Fibroblast of lung (primary cell): ENCODE results near the gene IER5L.

Experiments used
- EZH2 ChIP-seq: IDR thresholded peaks from 2 replicates; pipeline ENCODE4 v1.5.1; 2012; ENCODE audit warnings: low read length, control low read depth, mild to moderate bottlenecking; ENCODE audit errors: missing control alignments
- TF ChIP-seq, protein P1 (sequence below), 2 donors: IDR thresholded peaks in 1 of 2; conservative IDR thresholded peaks in 1 of 2; 1 replicate in 1 of 2; 2 replicates in 1 of 2; pipeline ENCODE4 v1.5.1; 2011 to 2012; ENCODE audit warnings: low read length in 2 of 2, control low read depth in 1 of 2, inconsistent platforms in 1 of 2, low read depth in 1 of 2, mild to moderate bottlenecking in 1 of 2

DNA sequence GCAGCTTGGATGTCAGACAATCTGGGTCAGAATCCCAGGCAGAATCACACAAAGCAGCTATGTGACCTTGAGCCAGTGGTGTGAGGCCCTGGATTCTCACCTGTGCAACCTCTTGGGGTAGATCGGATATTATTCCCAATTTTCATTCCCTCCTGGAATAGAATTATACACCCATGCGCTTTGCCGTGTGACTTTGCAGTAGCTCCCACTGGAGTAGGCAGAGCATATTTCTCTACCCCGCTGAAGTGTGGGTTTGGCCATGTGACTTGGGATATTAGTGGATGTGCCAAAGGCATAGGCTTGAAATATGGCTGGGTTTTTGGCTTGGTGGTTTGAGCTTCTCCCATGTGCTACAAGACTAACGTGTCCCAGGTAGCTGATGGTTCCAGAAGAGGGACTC, 35.5 kb upstream of the IER5L start:
- TF ChIP-seq, protein P1, sequence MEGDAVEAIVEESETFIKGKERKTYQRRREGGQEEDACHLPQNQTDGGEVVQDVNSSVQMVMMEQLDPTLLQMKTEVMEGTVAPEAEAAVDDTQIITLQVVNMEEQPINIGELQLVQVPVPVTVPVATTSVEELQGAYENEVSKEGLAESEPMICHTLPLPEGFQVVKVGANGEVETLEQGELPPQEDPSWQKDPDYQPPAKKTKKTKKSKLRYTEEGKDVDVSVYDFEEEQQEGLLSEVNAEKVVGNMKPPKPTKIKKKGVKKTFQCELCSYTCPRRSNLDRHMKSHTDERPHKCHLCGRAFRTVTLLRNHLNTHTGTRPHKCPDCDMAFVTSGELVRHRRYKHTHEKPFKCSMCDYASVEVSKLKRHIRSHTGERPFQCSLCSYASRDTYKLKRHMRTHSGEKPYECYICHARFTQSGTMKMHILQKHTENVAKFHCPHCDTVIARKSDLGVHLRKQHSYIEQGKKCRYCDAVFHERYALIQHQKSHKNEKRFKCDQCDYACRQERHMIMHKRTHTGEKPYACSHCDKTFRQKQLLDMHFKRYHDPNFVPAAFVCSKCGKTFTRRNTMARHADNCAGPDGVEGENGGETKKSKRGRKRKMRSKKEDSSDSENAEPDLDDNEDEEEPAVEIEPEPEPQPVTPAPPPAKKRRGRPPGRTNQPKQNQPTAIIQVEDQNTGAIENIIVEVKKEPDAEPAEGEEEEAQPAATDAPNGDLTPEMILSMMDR (conservative IDR thresholded peaks at IDR 0.05 in 1 of 2, IDR thresholded peaks at IDR 0.05 in 1 of 2; ENCODE audit: low read depth in 1 of 2, low read length in 2 of 2), result no peak
- no peak for TF ChIP-seq EZH2
